Esophagus muscularis mucosa (tissue), 2 donors: Measurements from ENCODE around the gene CSAD.

Source experiments
- POLR2A ChIP-seq: fragments of 450-650 bp; IDR thresholded peaks from one replicate; pipeline ENCODE4 v1.6.1; 2017; ENCODE audit warnings: antibody characterized with exemption, moderate library complexity, mild to moderate bottlenecking, low read depth
- POLR2AphosphoS5 ChIP-seq, 2 donors: sonication (generic); formaldehyde crosslinking; IDR thresholded peaks; one replicate each; pipeline ENCODE4 v1.6.1; 2017; ENCODE audit warnings: antibody characterized with exemption in 2 of 2

- TF ChIP-seq POLR2A: no peak
- TF ChIP-seq POLR2AphosphoS5 (IDR thresholded peaks at IDR 0.05): no peak
Observed at GRCh38 chr12:53200458-53201176, 19.9 kb upstream of the CSAD start.
